ENCODE measurements around the gene PPARD. TPM values are rescaled to one million over a fixed set of nuclear protein-coding genes. Genes with fewer than 3 reads are reported as not detected.

Gene PPARD
- total RNA-seq, 4 donors from 2014 or later, result 22.6 to 33.8 (median 27.1) TPM

- no peak overlapping the region for H3K4me3 ChIP-seq (ENCODE audit: low read depth, poor library complexity, severe bottlenecking)
- TF ChIP-seq CTCF (IDR thresholded peaks at IDR 0.05) (no peak), POLR2A (IDR thresholded peaks at IDR 0.05) (no peak)
- intact Hi-C loops (cut with DNase I; ENCODE audit: low total_unique reads), result no loop called here
- WGBS, 2 donors, result 55 to 65% methylated on average over 5 to 6 of the region's 6 CpGs
- DNase-seq (ENCODE audit: low spot score in 2 of 2), result no peak
Observed at GRCh38 chr6:35296931-35297600, 45.3 kb upstream of the PPARD start.

GRCh38 chr6:35297601-35298481, 44.5 kb upstream of the PPARD start, which contains the start of gene DEF6:
TSS of gene DEF6 (plus strand) at chr6:35297818. CDS start at chr6:35297857, 39 bp downstream.
- TF ChIP-seq POLR2A (IDR thresholded peaks at IDR 0.05) (no peak), CTCF (IDR thresholded peaks at IDR 0.05) (peak in 1 of 3 donors; percentile 41)
- peak within 1 kb of the TSS; percentile 30 for H3K4me3 ChIP-seq (ENCODE audit: low read depth, poor library complexity, severe bottlenecking)
- intact Hi-C loops (cut with DNase I; ENCODE audit: low total_unique reads), result loop anchor here (2.0 kb wide), 1 partner anchor 437 kb away; no protein-coding TSS in a partner anchor
- WGBS, 2 donors, result 16 to 32% methylated on average over 6 to 11 of the region's 35 CpGs
- DNase-seq (ENCODE audit: low spot score in 2 of 2), result peak; percentile 80 to 95

GRCh38 chr6:35298625-35299140, 43.7 kb upstream of the PPARD start:
- TF ChIP-seq POLR2A (IDR thresholded peaks at IDR 0.05) (no peak), CTCF (IDR thresholded peaks at IDR 0.05) (no peak)
- DNase-seq (ENCODE audit: low spot score in 2 of 2), result no peak
- 70 to 73% methylated on average over 6 of the region's 6 CpGs for WGBS, 2 donors
- intact Hi-C loops (cut with DNase I; ENCODE audit: low total_unique reads), result loop anchor here (2.0 kb wide), 1 partner anchor 436 kb away; no protein-coding TSS in a partner anchor
- no peak overlapping the region for H3K4me3 ChIP-seq (ENCODE audit: low read depth, poor library complexity, severe bottlenecking)

GRCh38 chr6:35299674-35300073, 42.7 kb upstream of the PPARD start:
- intact Hi-C loops (cut with DNase I; ENCODE audit: low total_unique reads), result loop anchor here (2.0 kb wide), 1 partner anchor 435 kb away; no protein-coding TSS in a partner anchor
- TF ChIP-seq POLR2A (IDR thresholded peaks at IDR 0.05) (no peak), CTCF (IDR thresholded peaks at IDR 0.05) (no peak)
- no peak overlapping the region for H3K4me3 ChIP-seq (ENCODE audit: low read depth, poor library complexity, severe bottlenecking)
- no peak for DNase-seq (ENCODE audit: low spot score in 2 of 2)
- 79 to 81% methylated on average over 4 of the region's 4 CpGs for WGBS, 2 donors

GRCh38 chr6:35300848-35301247, 41.5 kb upstream of the PPARD start:
- no peak for TF ChIP-seq POLR2A (IDR thresholded peaks at IDR 0.05)
- TF ChIP-seq CTCF (IDR thresholded peaks at IDR 0.05), result no peak
- intact Hi-C loops (cut with DNase I; ENCODE audit: low total_unique reads), result no loop called here
- H3K4me3 ChIP-seq (ENCODE audit: low read depth, poor library complexity, severe bottlenecking), result no peak overlapping the region
- DNase-seq (ENCODE audit: low spot score in 2 of 2), result no peak

Data from lower leg skin (tissue), 4 donors.